Fibroblast of skin of scalp (primary cell): ENCODE results near the gene SLC7A10.
"Not testable (repeated sequence)": the region's sequence is repeated elsewhere in the genome, so short reads cannot be mapped to it uniquely, and the experiment has no call there.

Experiments used
- DNase-seq: peaks from one replicate; pipeline ENCODE4 v3.0.0-alpha.2; 2013

Gene SLC7A10

DNA sequence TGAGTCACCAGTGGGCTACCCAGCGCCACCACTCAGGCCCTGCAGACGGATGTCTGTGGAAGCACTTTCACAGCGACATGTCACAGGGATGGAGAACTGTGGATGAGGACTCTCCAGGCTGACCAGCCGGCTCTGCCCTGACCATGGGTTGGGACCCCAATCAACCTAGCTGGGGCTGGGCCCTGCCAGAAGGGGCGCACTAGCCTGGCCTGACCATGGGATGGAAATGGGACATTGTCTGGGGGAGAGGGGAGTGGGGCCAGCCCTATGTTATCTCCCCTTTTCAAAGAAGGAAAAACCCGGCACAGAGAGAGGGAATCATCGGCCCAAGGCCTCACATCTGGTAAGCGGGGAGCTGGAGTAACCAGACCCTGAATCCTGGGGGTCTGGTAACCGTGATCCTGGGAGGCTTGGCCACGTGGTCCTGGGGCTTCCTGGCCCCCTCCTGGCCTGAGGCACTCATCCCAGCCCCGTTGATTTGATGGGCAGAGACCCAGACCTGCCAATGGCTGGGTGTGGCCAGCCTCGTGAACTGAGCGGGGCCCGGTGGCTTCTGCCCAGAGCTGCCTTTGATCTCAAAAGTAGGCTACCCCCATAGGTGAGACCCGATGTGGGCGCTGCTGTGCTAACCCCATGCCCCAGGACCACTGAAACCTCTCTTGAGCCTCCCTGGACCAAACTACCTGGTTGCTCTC lies 11.2 kb upstream of the SLC7A10 start:
- no peak for DNase-seq

DNA sequence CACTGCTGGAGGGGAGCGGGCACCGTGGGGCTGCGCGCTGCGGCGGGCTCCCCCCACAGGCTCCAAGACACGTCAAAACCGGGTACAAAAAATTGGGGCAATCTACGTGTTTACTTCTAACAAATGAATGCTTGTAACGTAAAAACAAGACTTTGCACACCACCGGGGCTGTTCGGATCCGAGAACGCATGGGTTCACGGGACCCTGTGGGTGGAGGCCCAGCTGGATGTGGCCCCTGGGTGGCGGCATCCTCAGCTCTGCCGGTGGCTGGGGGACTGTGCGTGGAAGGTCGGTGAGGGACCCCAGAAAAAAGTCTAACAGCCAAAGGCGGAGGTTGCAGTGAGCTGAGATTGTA lies 10.3 kb upstream of the SLC7A10 start:
- no peak for DNase-seq

DNA sequence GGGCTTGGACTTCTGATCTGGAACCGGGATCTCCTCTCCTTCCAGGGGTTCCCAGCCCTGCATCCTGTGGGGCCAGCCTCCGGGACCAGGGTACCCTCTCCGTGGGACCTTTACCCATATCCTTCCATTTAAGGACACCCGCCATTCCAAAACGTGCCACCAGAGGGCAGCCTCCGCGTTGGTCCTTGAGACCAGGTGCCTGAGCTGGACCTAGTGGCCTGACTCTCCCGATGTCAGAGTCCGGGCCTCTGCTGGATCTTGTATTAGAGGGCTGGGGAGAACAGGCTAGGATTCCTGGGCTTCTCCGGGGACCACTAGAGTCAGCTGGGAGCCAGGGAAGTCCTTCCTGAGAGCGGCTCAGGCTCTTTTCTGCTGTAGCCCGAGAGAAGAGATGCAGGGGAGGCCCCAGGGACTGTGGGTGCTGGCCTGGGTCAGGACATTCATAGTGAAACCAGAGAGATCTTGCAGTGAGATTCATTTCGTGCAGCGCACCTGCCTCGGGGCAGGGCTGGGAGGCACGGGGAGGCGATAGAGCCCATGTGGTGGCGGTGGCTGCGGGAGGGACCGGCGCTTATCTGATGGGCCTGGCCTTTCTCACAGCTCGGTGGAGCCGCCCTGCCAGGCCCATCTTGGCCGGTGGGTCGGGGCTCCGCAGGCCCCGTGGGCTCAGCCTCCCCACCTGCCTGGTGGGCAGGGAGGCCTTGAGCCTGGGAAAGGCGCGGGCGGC lies 9.8 kb upstream of the SLC7A10 start:
- peak; percentile 60 for DNase-seq

DNA sequence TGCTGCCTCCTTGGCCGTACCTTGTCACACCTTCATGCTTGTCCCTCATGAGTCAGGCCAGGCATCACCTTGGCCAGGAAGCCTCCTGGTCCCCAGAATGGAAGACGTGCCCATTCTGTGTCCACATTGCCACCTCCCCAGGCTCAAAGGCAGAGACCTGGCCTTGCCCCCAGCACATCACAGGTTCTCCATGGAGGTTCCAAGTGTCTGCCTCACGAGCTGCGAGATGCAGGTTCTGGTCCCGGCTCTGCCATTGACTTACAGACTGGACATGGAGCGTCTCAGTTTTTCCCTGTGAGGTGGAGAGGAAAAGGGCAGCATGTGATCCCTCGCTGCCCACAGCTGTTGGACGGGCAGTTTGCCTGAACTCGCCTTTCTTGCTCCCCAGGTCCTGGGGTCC lies 9.1 kb upstream of the SLC7A10 start:
- no peak for DNase-seq

DNA sequence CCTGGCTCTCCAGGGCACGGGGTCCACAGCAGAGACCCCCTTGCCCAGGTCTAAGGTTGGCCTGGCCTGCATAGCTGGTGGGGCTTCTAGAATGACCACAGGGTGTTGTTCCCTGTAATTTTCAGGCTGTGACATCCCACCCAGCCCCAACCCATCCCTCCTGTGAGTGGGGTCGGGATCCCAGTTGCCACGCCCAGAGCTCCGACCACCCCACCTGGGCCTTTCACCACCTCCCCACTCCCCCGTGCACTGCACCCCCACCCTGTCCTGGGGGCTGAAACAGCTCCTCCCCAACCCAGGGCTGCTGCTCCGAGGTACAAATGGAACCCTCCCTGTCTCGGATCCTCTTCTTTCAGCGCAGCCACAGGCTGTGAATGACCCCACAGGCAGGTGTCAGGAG lies 8.4 kb upstream of the SLC7A10 start:
- no peak for DNase-seq

DNA sequence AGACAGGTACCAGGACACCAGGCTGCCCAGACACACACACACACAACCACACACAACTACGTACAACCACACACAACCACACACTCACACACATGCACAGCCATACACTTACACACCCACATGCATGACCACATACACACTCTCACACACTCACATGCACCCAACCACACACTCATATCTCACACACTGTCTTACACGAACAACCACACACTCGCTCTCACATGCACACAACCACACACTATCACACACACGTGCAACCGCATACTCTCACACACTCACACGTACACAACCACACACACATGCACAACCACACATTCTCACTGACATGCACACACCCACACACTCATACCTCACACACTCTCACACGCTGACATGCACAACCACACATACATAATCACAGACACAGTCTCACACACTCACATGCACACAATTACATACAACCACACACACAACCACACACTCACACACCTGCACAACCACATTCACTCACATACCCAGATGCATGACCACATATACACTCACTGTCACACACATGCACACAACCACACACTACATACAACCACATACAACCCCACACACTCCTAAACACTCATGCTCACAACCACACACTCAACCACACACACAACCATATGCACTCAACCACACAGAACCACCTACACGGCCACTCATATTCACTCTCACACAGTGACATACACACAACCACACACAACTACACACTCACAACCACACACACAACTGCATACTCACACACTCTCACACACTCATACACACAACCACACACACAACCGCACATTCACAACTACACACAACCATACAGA lies 7.6 kb upstream of the SLC7A10 start:
- no peak for DNase-seq

DNA sequence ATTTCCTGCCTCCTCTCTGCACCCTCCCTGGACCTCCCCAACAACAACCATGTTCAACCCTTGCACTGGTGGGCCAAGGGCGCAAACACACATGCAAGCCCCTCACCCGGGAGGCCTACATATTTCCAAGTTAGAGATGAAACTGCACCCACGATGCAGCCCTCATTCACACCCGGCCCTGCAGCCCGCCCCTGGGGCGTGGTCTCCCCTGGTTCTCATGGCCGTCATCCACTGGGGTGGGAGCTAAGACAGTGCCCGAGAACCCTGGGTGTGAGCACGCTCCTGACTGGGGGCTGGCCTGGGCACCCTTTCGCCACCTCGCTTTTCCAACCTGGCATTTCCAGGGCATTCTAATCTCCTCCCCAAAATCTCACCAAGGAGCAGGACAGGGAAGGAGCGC lies 7.0 kb upstream of the SLC7A10 start:
- no peak for DNase-seq

DNA sequence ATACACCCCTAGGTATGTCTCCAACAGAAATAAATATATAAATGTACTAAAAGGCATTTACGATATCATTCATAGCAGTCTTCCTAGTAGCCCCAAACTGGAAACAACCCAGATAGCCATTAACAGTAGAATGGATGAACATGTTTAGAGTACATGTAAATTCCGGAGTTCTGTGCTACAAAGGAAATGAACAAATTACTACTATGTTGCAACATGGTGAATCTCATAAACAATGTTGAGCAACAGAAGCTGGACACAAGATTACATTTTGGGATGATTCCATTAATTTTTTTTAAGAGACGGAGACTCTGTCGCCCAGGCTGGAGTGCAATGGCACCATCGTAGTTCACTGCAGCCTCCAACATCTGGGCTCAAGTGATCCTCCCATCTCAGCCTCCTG lies 5.9 kb upstream of the SLC7A10 start:
- DNase-seq: no peak

DNA sequence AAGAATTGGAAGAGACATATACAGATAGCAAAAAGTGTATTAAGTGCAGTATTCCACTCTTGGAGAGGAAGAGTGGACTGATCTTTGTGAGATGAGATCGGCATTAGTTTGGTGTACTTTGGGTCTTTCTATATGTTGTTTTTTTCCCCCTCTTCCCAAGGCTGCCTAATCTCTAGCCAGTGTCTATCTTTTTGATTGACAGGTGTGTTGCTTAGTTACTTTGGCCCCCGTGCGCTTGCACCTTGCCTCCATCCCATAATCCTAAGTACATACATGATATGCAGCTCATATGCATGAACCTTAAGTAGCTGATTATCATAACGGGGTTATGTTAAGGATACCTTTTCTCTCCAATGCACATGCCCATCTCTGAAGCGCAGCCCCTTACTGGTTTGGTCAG lies 4.3 kb upstream of the SLC7A10 start:
- no peak for DNase-seq

DNA sequence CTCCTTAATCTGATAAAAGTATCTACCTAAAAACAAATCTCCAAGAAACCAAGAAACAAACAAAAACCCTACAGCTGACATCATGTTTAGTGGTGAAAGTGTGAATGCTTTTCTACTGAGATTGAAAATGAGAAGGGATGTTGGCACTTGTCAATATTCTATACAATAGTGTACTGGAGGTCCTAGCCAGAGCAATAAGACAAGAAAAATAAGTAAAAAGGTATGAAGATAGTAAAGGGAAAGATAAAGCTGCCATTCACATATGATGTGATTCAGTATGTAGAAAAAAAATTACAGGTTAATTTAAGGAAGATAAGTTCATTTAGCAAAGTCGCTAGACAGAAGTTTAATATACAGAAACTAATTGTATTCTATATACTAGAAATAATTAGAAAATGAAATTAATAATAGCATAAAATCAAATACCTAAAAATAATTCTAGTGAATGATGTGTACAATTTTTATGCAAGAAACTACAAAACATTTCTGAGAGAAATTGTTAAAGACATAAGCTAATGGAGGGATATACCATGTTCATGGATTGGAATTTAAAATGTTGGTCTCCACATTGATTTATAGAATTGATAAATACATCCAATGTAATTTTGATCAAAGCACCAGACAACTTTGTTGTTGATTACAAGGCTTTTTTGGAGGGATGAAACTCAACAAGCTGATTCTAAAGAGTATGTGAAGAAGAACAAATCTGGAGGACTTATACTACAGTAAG lies 2.4 kb upstream of the SLC7A10 start:
- DNase-seq: no peak

DNA sequence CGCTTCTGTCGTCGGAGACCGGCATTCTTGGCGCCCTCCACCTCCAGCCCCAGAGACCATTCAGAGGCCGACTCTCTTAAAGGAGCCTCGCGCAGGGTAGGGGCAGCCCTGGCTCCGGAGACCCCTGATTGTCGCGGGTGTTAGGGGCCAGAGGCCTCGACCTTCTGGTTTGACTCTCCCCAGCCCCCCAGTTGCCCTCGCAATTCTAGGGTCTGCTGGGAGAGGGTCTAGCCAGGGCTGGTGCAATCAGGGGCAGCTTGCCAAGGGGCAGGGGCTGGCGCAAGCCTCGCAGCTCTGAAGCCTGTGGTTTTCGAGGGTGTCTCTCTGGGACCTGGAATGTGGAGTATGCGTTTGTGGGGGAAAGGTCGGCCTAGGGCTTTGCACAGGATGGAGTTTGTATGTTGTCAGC lies 1.6 kb upstream of the SLC7A10 start:
- DNase-seq: peak; percentile 23

DNA sequence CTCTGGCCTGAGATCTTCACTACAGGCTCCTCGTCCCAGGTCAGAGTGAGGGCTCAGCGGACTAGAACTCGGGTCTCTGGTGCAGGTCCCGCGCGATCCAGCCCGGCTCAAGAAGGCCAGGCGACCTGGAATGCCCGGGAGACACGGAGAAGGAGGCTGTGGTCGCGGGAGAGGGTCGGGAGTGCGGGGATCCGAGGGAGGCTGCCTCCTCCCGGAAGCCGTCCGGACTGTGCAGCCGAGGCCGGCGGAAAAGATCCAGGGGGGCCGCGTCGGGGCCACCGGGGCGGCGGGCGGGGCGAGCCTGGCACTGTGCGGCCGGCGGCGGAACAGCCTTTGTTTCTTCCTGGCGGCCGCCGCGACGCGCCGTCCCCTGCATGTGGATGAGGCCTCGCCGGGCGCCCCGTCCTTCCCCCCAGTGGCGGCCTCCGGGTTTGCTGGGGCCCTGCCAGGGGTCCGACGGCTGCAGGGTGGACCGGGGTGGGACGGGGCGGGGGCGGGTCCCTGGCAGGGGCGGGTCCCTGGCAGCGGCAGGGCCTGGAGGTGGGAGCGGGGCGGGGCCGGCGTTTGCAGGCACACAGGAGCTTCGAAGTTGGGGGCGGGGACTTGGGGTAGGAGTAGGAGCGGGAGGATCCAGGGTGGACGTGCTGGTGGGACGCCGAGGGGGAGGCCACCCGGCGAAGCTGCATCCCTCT lies 1.0 kb upstream of the SLC7A10 start:
- DNase-seq: no peak

DNA sequence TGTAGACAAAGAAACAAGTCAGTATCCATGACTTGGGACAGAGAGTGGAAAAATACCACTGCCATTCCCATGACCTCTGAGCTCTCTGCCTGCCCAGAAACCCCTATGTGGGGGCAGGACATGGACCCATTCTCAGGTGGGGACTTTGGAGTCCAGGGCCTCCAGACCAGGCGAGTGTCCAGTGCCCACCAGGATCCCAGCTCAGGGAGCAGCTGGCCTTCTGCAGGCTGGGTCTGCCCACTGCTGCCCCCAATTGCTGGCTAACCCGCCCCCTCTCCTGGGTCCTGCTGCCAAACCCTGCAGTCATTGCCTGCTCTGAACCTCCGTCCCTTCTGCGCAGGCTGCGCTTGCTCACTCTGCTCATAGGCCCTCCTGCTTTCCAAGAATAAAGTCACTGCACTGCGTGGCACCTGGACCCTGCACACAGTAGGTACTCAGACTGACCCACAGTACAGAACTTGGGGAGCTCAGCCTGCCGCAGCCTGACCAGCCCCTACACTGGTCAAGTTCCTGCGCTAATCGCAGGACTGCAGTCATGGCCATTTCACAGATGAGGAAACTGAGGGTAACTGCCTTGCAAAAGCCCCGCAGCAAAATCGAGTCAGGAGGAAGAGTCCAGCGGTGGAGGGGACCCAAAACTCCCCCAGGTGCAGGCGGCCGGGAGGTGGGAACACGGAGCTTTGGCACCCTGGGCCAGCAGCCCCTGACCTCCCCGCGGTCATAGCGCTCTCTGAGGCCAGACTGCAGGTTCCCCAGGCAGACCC lies 774 bp downstream of the SLC7A10 start:
- DNase-seq: no peak

DNA sequence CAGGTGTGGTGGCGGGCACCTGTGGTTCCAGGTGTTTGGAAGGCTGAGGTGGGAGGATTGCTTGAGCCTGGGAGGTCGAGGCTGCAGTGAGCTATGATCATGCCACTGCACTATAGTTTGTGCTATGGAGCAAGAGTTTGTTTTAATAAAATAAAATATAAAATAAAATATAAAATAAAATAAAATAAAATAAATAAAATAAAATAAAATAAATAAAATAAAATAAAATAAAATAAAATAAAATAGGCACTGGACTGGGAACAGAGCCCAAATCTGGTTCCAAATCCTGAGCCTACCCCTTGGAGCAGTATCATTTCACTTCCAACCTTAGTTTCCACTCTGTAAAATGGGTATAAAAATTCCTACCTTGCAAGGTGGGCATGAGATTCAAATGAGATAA lies 3.4 kb downstream of the SLC7A10 start:
- not testable (repeated sequence) for DNase-seq

DNA sequence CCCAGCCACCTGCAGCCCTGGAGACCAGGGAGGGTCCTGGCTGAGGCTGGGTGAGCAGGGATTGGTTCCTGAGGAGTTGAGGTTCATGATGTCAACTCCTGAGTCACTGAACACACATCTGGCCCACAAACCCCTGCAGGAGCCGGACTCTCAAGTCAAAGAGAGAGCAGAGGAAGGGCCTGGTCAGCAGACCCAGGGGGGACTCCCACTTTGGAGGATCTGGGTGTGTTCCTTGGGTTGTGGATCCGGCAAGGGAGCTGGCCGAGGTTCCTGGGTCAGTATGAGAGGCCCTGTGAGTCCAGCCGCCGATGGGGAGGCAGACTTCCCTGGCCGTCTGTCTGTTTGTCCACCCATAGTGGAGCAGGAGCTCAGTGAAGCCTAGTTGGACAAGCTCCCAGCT lies 4.0 kb downstream of the SLC7A10 start:
- DNase-seq: no peak

DNA sequence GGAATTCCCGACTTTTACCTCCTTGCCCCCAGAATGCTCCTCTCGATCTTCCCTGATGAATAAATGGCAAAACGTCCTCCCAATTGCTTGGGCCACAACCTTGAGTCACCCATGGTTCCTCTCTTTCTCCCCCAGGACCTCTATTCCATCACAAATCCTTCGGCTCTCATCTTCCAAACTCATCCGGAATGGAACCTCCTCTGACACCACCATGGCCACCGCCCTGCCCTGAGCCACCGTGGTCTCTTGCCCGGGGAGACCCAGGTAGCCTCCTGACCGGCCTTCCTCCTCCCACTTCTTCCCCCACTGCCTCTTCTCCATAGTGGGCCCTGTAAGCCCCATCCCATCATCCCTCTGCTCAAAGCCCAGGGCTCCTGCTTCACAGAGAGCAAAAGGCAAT lies 4.9 kb downstream of the SLC7A10 start:
- no peak for DNase-seq

DNA sequence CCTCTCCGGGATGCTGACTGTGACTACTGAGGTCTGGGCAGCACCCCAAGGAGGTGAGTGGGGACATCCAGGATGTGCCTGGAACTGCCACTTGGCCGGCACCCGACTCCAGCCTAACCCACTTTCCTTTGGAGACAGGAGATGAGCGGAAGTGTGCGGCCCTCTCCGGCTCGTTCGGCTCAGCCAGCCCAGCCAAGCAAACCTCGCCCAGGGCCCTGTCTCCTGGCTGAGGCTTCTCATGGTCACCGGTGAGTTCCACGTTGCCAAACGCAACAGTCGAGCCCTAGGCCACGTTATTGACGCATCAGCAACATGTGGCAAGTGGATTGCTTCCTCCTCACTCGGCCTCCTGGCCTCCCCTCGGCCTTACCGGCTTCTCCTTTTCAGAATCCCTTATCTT lies 5.5 kb downstream of the SLC7A10 start:
- no peak for DNase-seq

DNA sequence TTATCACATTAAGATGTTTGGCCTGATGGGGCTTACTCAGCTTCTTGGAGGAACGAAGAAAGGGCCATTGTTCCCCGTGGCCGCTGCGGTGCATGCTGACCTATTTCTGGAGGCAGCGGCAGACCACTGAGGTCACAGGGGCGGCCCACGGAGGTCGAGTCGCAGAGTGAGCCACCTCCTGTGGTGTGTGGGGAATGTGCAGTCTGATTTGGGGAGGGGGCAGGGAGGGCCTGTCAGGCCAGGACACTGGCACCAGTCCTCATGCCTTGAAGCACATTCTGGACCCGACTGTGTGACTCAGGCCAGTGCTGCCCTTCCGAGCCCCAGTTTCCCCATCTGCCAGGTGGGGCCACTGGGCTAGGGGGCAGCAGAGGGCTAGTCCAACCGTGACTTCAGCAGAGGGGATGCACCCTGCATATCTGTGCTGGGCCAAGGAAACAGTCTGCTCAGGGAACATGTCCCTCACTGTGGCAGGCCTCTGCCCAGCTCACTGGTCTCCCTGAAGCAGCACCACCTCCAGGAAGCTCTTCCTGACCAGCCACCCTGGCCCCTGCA lies 6.3 kb downstream of the SLC7A10 start:
- DNase-seq: no peak

DNA sequence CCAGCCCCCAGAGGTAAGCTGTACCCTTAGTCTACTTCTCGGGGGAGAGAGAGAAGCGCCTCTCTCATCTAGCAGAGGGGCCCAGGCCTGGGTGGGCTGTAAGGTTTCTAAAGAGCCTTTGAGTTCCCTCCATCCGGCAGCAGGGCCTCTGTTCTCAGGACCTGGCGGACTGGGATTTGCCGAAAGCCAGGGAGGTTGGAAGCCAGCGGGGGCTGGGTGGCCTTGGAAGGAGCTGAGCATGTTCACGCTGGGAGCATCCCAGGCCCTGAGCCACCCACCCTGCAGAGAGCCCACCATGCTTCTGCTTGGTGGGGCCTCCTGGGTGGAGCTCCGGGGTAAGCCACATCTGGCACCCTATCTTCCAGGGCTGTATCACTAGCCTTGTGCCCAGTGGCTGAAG lies 7.8 kb downstream of the SLC7A10 start:
- DNase-seq: no peak

DNA sequence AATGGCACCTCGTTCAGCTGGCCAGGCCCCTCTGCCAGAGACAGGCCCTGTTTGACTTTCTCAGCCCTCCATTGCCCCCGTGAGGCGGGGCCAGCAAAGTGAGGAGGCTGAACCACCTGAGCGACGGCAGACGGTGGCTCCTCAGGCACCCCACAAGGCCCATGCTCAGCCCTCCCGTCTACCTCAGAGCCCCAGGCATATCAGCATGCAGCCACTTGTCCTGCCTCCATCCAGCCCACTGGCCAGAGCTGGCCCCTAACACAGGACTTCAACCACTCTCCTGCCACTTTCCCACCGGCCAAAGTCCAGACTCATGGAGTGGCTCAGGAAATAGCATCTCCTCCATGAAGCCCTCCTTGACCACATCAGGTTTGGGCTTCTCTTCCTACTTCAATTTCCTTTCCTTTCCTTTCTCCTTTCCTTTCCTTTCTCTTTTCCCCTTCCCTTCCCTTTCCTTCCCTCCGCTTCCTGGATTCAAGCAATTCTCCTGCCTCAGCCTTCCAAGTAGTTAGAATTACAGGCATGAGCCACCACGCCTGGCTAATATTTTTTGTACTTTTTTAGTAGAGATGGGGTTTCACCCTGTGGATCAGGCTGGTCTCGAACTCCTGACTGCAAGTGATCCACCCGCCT lies 9.3 kb downstream of the SLC7A10 start:
- DNase-seq: no peak
